ENCODE data around the gene WSB1. TPM values are rescaled to one million over a fixed set of nuclear protein-coding genes. Genes with fewer than 3 reads are reported as not detected.
A peak's percentile ranks its signal among the peaks of the same experiment; 100 is the strongest.
"Not testable (repeated sequence)": the region's sequence is repeated elsewhere in the genome, so short reads cannot be mapped to it uniquely, and the experiment has no call there.

Gene WSB1
- total RNA-seq, 1 experiment from 2014 or later, result 31.3 TPM

DNA sequence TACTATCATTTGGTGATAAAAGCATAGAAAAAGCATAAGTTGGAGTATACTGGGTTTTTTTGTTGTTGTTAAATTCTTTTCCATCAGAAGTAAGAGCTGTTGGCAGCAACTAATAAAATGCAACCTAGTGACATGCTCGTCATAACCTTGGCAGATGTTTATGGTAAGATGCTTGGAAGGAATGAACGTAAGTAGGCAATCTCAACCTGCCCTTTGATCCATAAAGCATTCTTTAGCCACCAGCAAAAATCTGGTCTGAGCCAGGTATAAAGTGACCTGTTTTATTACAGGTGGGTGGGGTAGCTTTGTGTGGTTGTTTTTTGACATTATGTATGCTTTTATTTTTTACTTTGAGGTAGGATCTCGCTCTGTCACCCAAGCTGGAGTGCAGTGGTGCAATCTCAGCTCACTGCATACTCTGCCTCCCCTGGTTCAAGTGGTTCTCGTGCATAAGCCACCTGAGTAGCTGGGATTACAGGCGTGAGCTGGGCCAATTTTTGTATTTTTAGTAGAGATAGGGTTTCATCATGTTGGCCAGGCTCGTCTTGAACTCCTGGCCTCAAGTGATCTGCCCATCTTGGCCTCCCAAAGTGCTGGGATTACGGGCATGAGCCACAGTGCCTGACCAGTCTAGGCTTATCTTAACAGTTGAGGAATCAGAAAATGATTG, 22.0 kb downstream of the WSB1 start:
- DNase-seq (ENCODE audit: low spot score), result no peak

DNA sequence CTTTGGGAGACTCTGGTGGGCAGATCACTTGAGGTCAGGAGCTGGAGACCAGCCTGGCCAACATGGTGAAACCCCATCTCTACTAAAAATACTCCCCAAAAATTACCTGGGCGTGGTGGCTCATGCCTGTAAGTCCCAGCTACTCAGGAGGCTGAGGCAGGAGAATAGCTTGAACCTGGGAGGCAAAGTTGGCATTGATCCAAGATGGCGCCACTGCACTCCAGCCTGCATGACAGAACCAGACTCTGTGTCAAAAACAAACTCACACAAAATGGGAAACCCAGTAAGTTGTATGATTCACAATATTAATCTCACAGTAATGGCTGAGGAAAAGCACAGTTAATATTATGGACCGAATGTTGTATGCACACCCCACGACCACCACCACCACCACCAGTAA, 24.3 kb downstream of the WSB1 start:
- no peak for DNase-seq (ENCODE audit: low spot score)

GRCh38 chr17:27318633-27319032, 24.7 kb downstream of the WSB1 start:
- no peak for DNase-seq (ENCODE audit: low spot score)

DNA sequence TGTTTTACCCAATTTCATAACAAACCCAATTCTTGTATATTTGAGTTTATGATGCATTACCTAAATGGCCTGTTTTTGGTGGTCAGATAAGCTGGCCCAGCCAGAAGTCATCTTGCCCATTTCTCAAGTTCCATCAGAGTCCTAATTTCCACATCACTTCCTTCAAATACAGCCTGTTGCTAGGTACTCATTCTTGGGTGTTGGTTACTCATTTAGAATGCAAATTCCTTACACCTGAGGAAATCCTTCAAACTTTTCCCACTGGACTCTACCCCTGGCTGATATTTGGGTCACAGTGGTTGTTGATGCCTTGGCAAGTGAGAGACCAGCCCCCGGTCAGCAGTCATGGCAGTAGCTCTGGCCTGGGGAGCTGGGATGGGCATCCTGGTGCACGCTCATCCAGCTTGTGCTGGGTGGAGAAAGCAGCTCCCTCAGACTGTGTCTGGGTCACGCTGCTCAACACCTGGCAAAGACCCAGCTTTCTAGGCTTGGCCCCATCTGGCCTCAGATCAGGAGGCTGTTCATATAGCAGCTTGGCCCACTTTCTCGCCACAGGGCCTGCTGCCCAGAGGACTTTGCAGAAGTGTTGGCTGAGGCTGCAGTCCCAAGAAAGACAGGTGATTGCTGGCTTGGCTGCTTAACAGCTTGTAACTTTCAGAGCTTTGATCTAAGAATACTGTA, 25.8 kb downstream of the WSB1 start:
- DNase-seq (ENCODE audit: low spot score), result peak; percentile 12

GRCh38 chr17:27320222-27320560, 26.3 kb downstream of the WSB1 start:
- no peak for DNase-seq (ENCODE audit: low spot score)

DNA sequence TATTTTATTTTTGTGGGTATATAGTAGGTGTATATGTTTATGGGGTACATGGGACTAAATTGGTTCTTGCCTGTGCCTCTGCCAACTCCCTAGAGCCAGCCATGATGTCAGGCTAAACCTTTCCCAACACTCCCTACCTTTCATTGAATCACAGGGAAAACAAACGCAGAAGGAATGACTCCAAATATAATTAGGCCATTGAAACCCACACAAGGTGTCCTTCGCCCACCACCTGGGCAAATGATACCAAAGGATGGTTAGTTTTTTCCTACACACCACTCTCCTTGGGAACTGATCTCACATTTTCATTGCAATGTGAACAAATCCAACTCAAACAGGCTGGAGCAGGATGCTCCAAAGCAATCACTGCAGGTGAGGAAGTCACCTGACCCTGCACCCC, 27.5 kb downstream of the WSB1 start:
- no peak for DNase-seq (ENCODE audit: low spot score)

DNA sequence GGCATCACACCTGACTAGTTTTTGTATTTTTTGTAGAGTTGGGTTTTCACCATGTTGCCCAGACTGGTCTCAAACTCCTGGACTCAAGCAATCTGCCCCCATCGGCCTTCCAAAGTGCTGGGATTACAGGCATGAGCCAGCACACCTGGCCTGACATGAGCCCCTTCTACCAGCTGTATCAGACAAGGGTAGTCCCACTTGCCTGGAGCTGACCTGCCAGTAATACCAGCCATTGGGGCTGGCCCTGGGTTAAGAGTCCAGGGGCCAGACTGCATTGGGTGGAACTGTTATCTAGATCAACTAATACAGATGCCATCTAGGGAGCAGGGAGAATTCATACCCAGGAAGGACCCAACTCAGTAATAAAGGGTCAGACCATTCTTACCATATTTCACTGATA, 28.1 kb downstream of the WSB1 start:
- no peak for DNase-seq (ENCODE audit: low spot score)

DNA sequence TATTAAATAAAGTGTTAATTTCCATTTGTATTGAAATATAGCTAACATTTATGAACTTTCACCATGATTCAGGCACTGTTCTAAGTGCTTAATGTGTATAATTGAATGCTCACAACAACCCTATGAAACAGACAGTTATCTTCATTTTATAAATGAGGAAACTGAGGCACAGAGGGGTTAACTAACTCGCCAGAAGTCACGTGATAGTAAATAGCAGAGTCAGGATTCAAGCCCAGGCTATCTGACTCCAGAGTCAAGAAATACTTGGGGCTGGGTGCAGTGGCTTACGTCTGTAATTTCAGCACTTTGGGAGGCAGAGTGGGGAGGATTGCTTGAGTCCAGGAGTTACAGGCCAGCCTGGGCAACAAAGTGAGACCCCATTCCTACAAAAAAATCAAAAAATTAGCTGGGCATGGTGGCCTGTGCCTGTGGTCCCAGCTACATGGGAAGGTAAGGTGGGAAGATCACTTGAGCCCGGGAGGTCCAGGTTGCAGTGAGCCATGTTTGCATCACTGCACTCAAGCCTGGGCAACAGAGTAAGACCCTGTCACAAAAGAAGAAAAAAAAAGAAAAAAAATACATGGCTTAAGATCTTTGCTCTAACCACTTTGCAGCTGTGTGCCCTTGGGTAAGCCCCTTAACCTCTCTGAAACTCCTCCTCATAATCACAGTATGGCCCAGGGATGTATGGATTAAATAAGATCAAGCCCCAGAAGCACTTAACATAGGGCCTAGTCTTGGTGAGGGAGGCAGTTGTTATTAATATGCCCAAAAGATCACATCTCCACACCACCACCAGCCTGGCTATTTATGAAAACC, 29.0 kb downstream of the WSB1 start:
- no peak for DNase-seq (ENCODE audit: low spot score)

DNA sequence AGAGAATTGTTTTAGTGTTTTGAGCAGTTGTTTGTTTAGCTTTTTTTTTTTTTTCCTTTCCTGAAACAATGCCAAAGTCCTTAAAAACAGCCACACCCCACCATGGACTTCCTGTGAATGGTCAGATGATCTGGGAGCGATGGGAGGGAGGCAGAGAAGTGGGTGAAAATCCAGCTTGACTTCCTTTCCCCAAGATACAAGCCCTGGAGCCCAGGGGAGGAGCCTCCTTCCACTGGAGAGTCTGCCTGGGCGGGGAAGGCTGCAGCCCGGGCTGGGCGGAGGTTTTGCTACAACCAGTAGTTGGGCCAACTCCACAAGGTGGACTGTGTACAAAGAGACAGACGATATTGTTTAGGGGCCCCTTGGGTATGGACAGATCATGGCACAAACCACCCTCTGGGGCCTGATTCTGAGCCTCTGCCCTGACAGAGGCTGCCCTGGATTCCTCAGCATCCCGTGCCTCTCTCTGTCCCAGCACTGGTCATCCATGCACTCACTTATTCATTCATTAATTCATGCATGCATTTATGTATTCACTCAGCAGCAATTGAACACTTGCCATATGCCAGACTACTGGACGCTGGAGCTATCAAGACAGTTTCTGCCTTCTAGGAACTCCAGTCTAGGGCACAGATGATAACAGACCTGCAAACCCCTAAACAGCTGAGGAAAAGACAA, 29.8 kb downstream of the WSB1 start:
- DNase-seq (ENCODE audit: low spot score), result peak; percentile 80

DNA sequence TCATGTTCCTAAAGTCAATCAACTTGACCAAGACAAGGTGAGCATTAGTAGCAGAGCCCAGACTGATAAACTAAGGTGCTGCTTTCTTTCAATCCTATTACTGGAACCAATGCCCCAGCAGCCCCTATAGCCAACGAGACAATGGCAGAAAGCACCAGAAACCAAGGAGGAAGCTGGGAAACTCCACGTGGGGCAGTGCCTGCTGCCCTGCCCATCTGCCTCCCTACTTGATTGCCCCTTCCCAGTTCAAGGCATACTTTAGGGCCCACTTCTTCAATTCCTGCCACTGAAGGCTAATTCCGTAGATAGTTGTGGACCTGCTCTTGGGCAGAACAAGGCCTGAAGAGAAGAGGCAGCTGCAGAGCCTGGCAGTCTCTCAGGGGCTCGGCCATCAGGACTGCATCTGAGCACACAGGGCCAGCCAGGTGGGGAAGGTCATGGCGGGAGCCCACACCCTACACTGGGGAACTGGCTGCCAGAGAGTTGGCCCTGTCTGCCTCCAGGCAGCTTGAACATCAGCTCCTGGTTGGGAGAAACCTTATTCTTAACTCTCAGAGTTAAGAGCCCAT, 30.9 kb downstream of the WSB1 start:
- no peak for DNase-seq (ENCODE audit: low spot score)

DNA sequence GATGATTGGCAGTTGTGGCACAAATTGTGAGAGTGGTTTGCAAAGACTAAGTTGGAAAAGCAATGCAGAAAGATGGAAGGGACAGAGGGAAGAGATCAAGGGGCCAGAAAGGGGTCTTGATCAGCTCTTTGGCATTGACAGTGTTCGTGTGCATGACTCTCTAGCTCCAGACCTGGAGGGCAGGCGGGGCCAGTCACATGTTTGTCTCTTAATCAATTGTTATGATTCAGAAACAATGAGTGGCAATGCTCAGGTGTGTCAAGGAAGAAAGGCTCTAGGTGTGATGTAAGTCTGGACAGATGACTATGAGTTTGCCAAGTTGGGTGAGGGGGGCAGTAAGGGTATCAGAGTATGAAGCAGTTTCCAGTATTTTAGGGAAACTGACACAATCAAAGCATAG, 32.1 kb downstream of the WSB1 start:
- DNase-seq (ENCODE audit: low spot score), result no peak

- no peak for DNase-seq (ENCODE audit: low spot score)
Observed at GRCh38 chr17:27326585-27326984, 32.7 kb downstream of the WSB1 start.

GRCh38 chr17:27327397-27327796, 33.5 kb downstream of the WSB1 start:
- no peak for DNase-seq (ENCODE audit: low spot score)

DNA sequence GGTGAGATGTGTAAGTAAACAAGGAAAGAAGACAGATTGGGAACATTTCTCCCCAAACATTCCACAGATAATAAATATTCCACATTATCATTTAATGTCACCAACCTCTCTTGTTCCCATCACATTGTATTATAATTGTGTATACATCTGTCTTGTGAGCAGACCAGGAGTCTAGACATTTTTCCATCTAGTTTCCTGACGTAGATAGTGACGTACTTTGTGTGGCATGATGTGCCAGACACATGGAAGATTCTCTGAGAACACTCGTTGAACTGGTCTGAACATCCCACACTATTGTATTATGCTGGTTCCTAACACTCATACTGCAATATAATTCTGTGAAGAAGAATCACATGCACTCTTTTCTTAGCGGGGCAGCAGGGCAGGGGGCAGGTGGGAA, 34.0 kb downstream of the WSB1 start:
- DNase-seq (ENCODE audit: low spot score), result no peak

- DNase-seq (ENCODE audit: low spot score), result not testable (repeated sequence)
Observed at GRCh38 chr17:27328686-27329085, 34.8 kb downstream of the WSB1 start.

DNA sequence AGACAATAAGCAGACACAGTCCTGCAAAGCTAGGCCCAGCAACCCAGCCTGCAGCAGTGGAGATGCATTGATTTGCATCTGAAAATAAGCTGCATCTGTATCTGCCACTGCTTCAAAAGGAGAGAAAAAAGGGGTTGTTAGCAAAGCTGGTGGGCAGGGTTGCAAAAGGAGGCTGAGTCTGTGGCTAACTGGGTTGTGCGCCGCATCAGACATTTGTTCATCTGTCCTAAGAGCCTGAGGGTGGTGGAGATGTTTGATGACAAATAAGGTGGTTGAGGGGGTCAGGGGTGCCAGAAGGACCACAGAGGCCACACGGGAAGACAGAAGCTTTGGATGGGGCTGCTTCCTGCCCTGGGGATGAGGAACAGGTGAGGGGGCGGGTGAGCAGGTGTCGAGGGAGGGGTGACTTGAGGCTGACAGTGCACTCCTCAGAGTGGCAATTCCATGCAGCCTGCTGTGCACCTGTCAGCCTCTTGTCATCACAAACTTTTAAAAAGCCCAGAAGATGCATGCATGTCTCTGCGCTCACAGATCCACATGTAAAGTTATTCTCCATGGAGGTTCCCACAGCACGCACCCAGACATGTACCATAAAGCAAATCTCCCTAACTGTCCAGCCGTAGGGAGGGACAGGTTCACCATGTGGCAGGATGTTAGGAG, 35.4 kb downstream of the WSB1 start:
- no peak for DNase-seq (ENCODE audit: low spot score)

- DNase-seq (ENCODE audit: low spot score), result no peak
Observed at GRCh38 chr17:27332047-27332393, 38.1 kb downstream of the WSB1 start.

GRCh38 chr17:27332485-27333409, 38.8 kb downstream of the WSB1 start:
- DNase-seq (ENCODE audit: low spot score), result peak; percentile 97

GRCh38 chr17:27333410-27333980, 39.6 kb downstream of the WSB1 start:
- DNase-seq (ENCODE audit: low spot score), result no peak

- no peak for DNase-seq (ENCODE audit: low spot score)
Observed at GRCh38 chr17:27336184-27336583, 42.3 kb downstream of the WSB1 start.

Data from H4 (cell line).